Activated naive CD4-positive, alpha-beta T cell treated with anti-CD3 and anti-CD28 coated beads for 36 hours (primary cell): Measurements from ENCODE around the gene SCRN1. TPM values are rescaled to one million over a fixed set of nuclear protein-coding genes. Genes with fewer than 3 reads are reported as not detected.
"Not testable (repeated sequence)": the region's sequence is repeated elsewhere in the genome, so short reads cannot be mapped to it uniquely, and the experiment has no call there.

ENCODE experiments used
- CTCF ChIA-PET: fragments of 350-600 bp; sonication (Branson Sonifier 250); formaldehyde crosslinking; loops from one replicate; lab custom pipeline; 2021; ENCODE audit warnings: antibody characterized with exemption; lab: Charles Lee
- DNase-seq: peaks from one replicate; pipeline ENCODE4 v3.0.0-alpha.2; 2020
- H3K27ac Mint-ChIP-seq: one replicate; pipeline ENCODE4 v1.8.0; 2021; ENCODE audit warnings: mild to moderate bottlenecking, mixed read lengths
- H3K27me3 Mint-ChIP-seq: one replicate; pipeline ENCODE4 v1.8.0; 2021; ENCODE audit warnings: low read depth, mixed read lengths
- H3K36me3 Mint-ChIP-seq: one replicate; pipeline ENCODE4 v1.8.0; 2021; ENCODE audit warnings: low read depth, mixed read lengths
- H3K4me1 Mint-ChIP-seq: one replicate; pipeline ENCODE4 v1.8.0; 2021; ENCODE audit warnings: low read depth, mixed read lengths
- H3K4me3 Mint-ChIP-seq: one replicate; pipeline ENCODE4 v1.8.0; 2021; ENCODE audit warnings: mild to moderate bottlenecking, moderate library complexity, mixed read lengths
- H3K9me3 Mint-ChIP-seq: one replicate; pipeline ENCODE4 v1.8.0; 2021; ENCODE audit warnings: mixed read lengths
- intact Hi-C: fragments of 100-400 bp; cut with micrococcal nuclease; formaldehyde crosslinking; loops from one replicate; pipeline ENCODE4 v1.15.1; 2023
- total RNA-seq, 2 experiments: library from RNA; stranded (reverse); gene quantifications; one replicate each; pipeline ENCODE4 v1.2.3, GENCODE V29; 2021

Gene SCRN1
- total RNA-seq, 2 experiments from 2014 or later, result 1.6 to 2.4 TPM

- H3K27me3 Mint-ChIP-seq, result peaks cover 2% of the 10 kb centered on the region
- CTCF ChIA-PET, result no interaction called here
- intact Hi-C loops, result no loop called here
- no peak overlapping the region for H3K27ac Mint-ChIP-seq
- DNase-seq, result no peak
- no peaks in the 10 kb centered on the region for H3K4me1 Mint-ChIP-seq
- no peaks in the 10 kb centered on the region for H3K36me3 Mint-ChIP-seq
- H3K4me3 Mint-ChIP-seq, result no peak overlapping the region
- H3K9me3 Mint-ChIP-seq, result no peaks in the 10 kb centered on the region
Measured at GRCh38 chr7:29915481-29916215, 74.0 kb downstream of the SCRN1 start.

DNA sequence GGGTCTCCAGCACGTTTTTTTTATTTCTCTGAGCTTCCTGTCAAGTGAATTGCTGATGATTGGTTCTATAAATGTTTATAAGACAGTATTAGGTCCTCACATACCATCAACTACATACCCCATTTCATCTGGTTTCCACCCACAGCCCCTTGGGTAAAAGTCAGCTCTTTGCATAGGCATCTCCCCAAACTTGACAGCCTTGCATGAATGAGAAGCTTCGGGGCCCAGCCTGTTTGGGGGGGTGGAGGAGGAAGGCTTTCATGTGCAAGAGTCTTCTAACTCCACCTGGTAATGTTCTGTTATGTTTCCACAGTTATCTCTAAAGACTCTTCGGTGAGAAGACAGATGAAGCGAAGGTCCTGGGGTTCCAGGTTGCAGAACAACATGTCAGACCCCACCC is 75.4 kb downstream of the SCRN1 start:
- no peak overlapping the region for H3K27ac Mint-ChIP-seq
- H3K9me3 Mint-ChIP-seq, result no peaks in the 10 kb centered on the region
- no peaks in the 10 kb centered on the region for H3K36me3 Mint-ChIP-seq
- H3K27me3 Mint-ChIP-seq, result peaks cover 4% of the 10 kb centered on the region
- no peak overlapping the region for H3K4me3 Mint-ChIP-seq
- H3K4me1 Mint-ChIP-seq, result no peaks in the 10 kb centered on the region
- no peak for DNase-seq
- CTCF ChIA-PET, result interaction anchor here (2.7 kb wide), 1 partner anchor 8 kb away, joined by 9 read pairs; no protein-coding TSS in a partner anchor
- intact Hi-C loops, result no loop called here

DNA sequence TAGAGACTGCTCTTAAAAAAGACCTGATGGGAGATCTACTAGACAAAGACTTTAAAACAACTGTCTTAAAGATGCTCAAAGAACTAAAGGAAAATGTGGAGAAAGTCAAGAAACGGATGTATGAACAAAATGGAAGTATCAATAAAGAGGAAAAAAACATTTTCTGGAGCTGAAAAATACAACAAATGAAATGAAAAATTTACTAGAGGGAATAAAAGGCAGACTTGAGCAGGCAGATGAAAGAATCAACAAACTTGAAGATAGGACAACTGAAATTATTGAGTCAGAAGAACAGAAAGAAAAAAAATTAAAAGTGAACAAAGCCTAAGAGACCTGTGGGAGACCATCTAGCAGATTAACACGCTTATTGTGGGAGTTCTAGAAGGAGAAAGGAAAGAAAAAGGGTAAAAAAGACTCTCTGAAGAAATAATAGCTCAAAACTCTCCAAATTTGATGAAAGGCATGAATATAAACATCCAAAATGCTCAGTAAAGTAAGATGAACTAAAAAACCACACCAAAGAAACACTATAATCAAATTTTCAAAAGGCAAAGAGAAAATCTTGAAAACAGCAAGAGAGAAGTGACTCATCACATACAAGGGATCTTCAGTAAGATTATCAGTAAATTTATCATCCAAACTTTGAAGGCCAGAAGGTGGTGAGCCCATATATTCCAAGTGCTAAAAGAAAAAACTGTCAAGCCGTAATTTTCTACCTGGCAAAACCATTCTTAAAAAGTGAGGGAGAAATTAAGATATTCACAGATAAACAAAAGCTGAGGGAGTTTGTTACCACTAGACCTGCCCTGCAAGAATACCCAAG is 83.2 kb downstream of the SCRN1 start:
- no peak for DNase-seq
- Mint-ChIP-seq H3K27ac (no peak overlapping the region), H3K4me1 (no peaks in the 10 kb centered on the region), H3K27me3 (peaks cover 18% of the 10 kb centered on the region), H3K9me3 (peaks cover 19% of the 10 kb centered on the region), H3K4me3 (no peak overlapping the region), H3K36me3 (peaks cover 10% of the 10 kb centered on the region)
- intact Hi-C loops, result no loop called here
- CTCF ChIA-PET, result no interaction called here

DNA sequence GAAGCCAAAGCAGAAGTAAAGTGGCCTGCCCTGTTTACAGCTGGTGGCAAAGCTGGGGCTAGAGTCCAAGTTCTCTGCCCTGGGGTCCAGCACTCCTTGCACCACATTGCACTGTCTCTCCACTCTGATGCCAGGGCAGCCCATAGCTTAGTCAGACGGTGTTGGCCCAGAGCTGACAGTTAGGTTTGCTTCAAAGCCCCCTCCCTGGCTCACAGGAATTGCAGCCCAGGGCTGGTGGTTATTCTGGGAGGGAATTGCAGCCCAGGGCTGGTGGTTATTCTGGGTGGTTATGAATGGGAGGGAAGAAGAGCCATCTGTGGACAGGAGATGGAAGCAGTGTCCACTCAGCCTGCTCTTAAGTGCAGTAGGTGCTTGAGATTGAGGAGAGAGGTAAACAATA is 88.9 kb downstream of the SCRN1 start:
- intact Hi-C loops, result no loop called here
- no peaks in the 10 kb centered on the region for H3K36me3 Mint-ChIP-seq
- H3K9me3 Mint-ChIP-seq, result peaks cover 10% of the 10 kb centered on the region
- no peak overlapping the region for H3K27ac Mint-ChIP-seq
- CTCF ChIA-PET, result interaction anchor here (0.5 kb wide), 1 partner anchor 365 kb away, joined by 3 read pairs; no protein-coding TSS in a partner anchor
- peaks cover 10% of the 10 kb centered on the region for H3K27me3 Mint-ChIP-seq
- DNase-seq, result no peak
- H3K4me1 Mint-ChIP-seq, result no peaks in the 10 kb centered on the region
- no peak overlapping the region for H3K4me3 Mint-ChIP-seq

GRCh38 chr7:29898301-29898700 is 91.3 kb downstream of the SCRN1 start:
- no peaks in the 10 kb centered on the region for H3K36me3 Mint-ChIP-seq
- intact Hi-C loops, result no loop called here
- H3K9me3 Mint-ChIP-seq, result peaks cover 3% of the 10 kb centered on the region
- CTCF ChIA-PET, result no interaction called here
- H3K4me3 Mint-ChIP-seq, result no peak overlapping the region
- H3K4me1 Mint-ChIP-seq, result no peaks in the 10 kb centered on the region
- H3K27ac Mint-ChIP-seq, result no peak overlapping the region
- no peak for DNase-seq
- H3K27me3 Mint-ChIP-seq, result peaks cover 7% of the 10 kb centered on the region

DNA sequence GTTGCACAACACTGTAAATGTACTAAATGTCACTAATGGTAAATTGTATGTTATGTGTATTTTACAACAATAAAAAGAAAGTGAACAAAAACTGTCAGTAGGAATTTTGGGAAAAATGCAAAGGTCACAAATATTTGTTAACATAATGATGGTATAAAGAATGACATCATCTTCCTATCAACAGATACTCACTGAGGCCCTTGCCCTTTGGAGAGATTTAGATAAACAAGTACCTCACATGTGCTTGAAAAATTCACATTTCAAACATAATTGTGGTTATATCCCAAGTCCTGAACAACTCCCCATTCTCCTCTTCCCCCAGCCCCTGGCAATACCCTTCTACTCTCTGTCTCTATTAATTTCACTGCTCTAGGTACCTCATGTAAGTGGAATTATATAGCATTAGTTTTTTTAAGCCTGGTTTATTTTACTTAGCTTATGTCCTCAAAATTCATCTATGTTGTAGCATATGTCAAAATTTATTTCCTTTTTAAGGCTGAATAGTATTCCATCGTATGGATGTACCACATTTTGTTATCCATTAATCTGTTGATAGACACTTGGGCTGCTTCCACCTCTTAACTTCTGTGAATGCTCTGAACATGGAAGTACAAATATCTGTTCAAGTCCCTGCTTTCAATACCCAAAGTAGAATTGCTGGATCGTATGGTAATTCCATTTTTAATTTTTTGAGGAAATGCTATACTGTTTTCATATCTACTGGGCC is 92.8 kb downstream of the SCRN1 start:
- Mint-ChIP-seq H3K4me1 (no peaks in the 10 kb centered on the region), H3K9me3 (peaks cover 3% of the 10 kb centered on the region), H3K4me3 (no peak overlapping the region), H3K36me3 (no peaks in the 10 kb centered on the region), H3K27me3 (peaks cover 7% of the 10 kb centered on the region), H3K27ac (no peak overlapping the region)
- no peak for DNase-seq
- CTCF ChIA-PET, result no interaction called here
- intact Hi-C loops, result no loop called here

GRCh38 chr7:29895559-29895958 is 94.0 kb downstream of the SCRN1 start:
- Mint-ChIP-seq H3K36me3 (no peaks in the 10 kb centered on the region), H3K9me3 (peaks cover 3% of the 10 kb centered on the region), H3K27me3 (peaks cover 3% of the 10 kb centered on the region), H3K4me3 (no peak overlapping the region), H3K27ac (no peak overlapping the region), H3K4me1 (no peaks in the 10 kb centered on the region)
- intact Hi-C loops, result no loop called here
- DNase-seq, result no peak
- CTCF ChIA-PET, result no interaction called here

GRCh38 chr7:29894256-29894655 is 95.3 kb downstream of the SCRN1 start:
- Mint-ChIP-seq H3K4me1 (no peaks in the 10 kb centered on the region), H3K36me3 (no peaks in the 10 kb centered on the region), H3K27ac (no peak overlapping the region), H3K4me3 (no peak overlapping the region), H3K27me3 (peaks cover 3% of the 10 kb centered on the region), H3K9me3 (peaks cover 3% of the 10 kb centered on the region)
- DNase-seq, result no peak
- CTCF ChIA-PET, result interaction anchor here (0.7 kb wide), 1 partner anchor 148 kb away, joined by 3 read pairs; no protein-coding TSS in a partner anchor
- intact Hi-C loops, result no loop called here

DNA sequence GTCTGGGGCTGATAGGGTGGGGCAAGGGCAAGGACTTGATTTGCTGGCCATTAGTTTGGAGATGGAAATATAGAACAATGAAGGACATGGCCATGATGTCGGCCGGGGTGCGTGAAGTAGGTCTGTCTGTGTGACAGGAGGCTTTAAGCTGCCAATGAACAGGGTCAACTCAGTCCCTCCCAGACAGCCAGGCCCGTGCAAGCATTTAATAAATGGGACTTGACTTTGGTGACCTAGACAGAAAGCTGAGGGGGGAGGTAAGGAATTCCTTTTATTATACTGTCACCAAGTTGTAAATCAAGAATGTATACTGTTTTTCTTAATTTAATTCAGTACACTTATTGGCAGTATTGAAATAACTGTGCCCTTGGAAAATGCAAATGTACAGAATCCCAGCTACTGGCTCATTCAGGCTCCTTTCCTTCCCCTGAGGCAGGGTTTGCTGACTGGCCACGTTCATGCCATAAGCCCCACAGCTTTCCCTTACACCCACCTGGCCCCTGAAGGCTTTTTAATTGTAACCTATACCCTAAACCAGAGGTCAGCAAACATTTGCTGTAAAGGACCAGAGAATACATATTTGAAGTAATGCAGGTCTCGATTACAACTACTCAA is 96.1 kb downstream of the SCRN1 start:
- Mint-ChIP-seq H3K36me3 (no peaks in the 10 kb centered on the region), H3K27ac (no peak overlapping the region), H3K4me3 (no peak overlapping the region), H3K4me1 (no peaks in the 10 kb centered on the region), H3K27me3 (peaks cover 3% of the 10 kb centered on the region), H3K9me3 (peaks cover 3% of the 10 kb centered on the region)
- intact Hi-C loops, result no loop called here
- CTCF ChIA-PET, result interaction anchor here (0.7 kb wide), 1 partner anchor 149 kb away, joined by 3 read pairs; no protein-coding TSS in a partner anchor
- no peak for DNase-seq

- Mint-ChIP-seq H3K4me3 (no peak overlapping the region), H3K27me3 (no peaks in the 10 kb centered on the region), H3K27ac (no peak overlapping the region), H3K36me3 (no peaks in the 10 kb centered on the region), H3K4me1 (no peaks in the 10 kb centered on the region), H3K9me3 (peaks cover 3% of the 10 kb centered on the region)
- CTCF ChIA-PET, result no interaction called here
- intact Hi-C loops, result no loop called here
- DNase-seq, result no peak
Measured at GRCh38 chr7:29892231-29892630, 97.4 kb downstream of the SCRN1 start.

GRCh38 chr7:29891766-29892165 is 97.8 kb downstream of the SCRN1 start:
- Mint-ChIP-seq H3K4me3 (no peak overlapping the region), H3K27ac (no peak overlapping the region), H3K4me1 (no peaks in the 10 kb centered on the region), H3K9me3 (peaks cover 1% of the 10 kb centered on the region), H3K36me3 (no peaks in the 10 kb centered on the region), H3K27me3 (no peaks in the 10 kb centered on the region)
- intact Hi-C loops, result no loop called here
- no peak for DNase-seq
- CTCF ChIA-PET, result no interaction called here

GRCh38 chr7:29890786-29891185 is 98.8 kb downstream of the SCRN1 start:
- CTCF ChIA-PET, H3K27ac Mint-ChIP-seq, H3K4me1 Mint-ChIP-seq: not testable (repeated sequence)

More at GRCh38 chr7:29890786-29891185, 98.8 kb downstream of the SCRN1 start:
- H3K27me3 Mint-ChIP-seq, H3K36me3 Mint-ChIP-seq, H3K9me3 Mint-ChIP-seq, H3K4me3 Mint-ChIP-seq, DNase-seq, intact Hi-C loops: not testable (repeated sequence)
